ENCODE data around the gene PDZRN3. TPM values are rescaled to one million over a fixed set of nuclear protein-coding genes. Genes with fewer than 3 reads are reported as not detected.

PDZRN3 gene
- total and polyA plus RNA-seq, 4 donors, result 0.69 to 1.8 (median 0.92) TPM

- Histone ChIP-seq H3K4me1 (ENCODE audit: control insufficient read depth in 4 of 4, insufficient read depth in 4 of 4, low read length in 3 of 4) (no peaks in the 10 kb centered on the region), H3K9ac (ENCODE audit: low read depth in 1 of 2, low read length in 2 of 2) (no peak overlapping the region), H3K36me3 (ENCODE audit: control insufficient read depth in 4 of 4, insufficient read depth in 3 of 4, low read depth in 1 of 4, low read length in 3 of 4) (no peaks in the 10 kb centered on the region), H3K9me3 (ENCODE audit: control insufficient read depth in 4 of 4, low read length in 3 of 4) (no peaks in the 10 kb centered on the region), H3K27ac (ENCODE audit: low read depth in 1 of 2, low read length in 2 of 2) (no peak overlapping the region), H3K4me3 (ENCODE audit: low read depth in 1 of 3, low read length in 3 of 3) (no peak overlapping the region), H3K27me3 (ENCODE audit: control insufficient read depth in 4 of 4, insufficient read depth in 4 of 4, low read length in 3 of 4) (no peaks in the 10 kb centered on the region)
- WGBS, result 65% methylated on average over 3 of the region's 3 CpGs
- no peak for DNase-seq (ENCODE audit: low spot score)
- TF ChIP-seq JUND (IDR thresholded peaks at IDR 0.05) (no peak), SP1 (IDR thresholded peaks at IDR 0.05) (no peak), HNF4G (IDR thresholded peaks at IDR 0.05) (no peak), HNF4A (conservative IDR thresholded peaks at IDR 0.05) (no peak), CTCF (IDR thresholded peaks at IDR 0.05; ENCODE audit: low read depth, low read length, missing input control) (no peak), RAD21 (IDR thresholded peaks at IDR 0.05) (no peak), FOXA2 (IDR thresholded peaks at IDR 0.05) (no peak), TAF1 (conservative IDR thresholded peaks at IDR 0.05) (no peak), MAX (IDR thresholded peaks at IDR 0.05) (no peak), RXRA (IDR thresholded peaks at IDR 0.05) (no peak), YY1 (IDR thresholded peaks at IDR 0.05) (no peak)
- TF ChIP-seq, protein P1, sequence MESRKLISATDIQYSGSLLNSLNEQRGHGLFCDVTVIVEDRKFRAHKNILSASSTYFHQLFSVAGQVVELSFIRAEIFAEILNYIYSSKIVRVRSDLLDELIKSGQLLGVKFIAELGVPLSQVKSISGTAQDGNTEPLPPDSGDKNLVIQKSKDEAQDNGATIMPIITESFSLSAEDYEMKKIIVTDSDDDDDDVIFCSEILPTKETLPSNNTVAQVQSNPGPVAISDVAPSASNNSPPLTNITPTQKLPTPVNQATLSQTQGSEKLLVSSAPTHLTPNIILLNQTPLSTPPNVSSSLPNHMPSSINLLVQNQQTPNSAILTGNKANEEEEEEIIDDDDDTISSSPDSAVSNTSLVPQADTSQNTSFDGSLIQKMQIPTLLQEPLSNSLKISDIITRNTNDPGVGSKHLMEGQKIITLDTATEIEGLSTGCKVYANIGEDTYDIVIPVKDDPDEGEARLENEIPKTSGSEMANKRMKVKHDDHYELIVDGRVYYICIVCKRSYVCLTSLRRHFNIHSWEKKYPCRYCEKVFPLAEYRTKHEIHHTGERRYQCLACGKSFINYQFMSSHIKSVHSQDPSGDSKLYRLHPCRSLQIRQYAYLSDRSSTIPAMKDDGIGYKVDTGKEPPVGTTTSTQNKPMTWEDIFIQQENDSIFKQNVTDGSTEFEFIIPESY (IDR thresholded peaks at IDR 0.05), result no peak
Observed at GRCh38 chr3:73663495-73663894, 38.8 kb upstream of the PDZRN3 start.

GRCh38 chr3:73661265-73661664 is 36.5 kb upstream of the PDZRN3 start:
- H3K36me3 ChIP-seq (ENCODE audit: control insufficient read depth in 4 of 4, insufficient read depth in 3 of 4, low read depth in 1 of 4, low read length in 3 of 4), result no peaks in the 10 kb centered on the region
- no peaks in the 10 kb centered on the region for H3K9me3 ChIP-seq (ENCODE audit: control insufficient read depth in 4 of 4, low read length in 3 of 4)
- TF ChIP-seq GABPA (IDR thresholded peaks at IDR 0.05 in 1 of 2, conservative IDR thresholded peaks at IDR 0.05 in 1 of 2) (no peak), EGR1 (IDR thresholded peaks at IDR 0.05; ENCODE audit: low read depth in 2 of 2) (no peak)
- TF ChIP-seq, protein P2, sequence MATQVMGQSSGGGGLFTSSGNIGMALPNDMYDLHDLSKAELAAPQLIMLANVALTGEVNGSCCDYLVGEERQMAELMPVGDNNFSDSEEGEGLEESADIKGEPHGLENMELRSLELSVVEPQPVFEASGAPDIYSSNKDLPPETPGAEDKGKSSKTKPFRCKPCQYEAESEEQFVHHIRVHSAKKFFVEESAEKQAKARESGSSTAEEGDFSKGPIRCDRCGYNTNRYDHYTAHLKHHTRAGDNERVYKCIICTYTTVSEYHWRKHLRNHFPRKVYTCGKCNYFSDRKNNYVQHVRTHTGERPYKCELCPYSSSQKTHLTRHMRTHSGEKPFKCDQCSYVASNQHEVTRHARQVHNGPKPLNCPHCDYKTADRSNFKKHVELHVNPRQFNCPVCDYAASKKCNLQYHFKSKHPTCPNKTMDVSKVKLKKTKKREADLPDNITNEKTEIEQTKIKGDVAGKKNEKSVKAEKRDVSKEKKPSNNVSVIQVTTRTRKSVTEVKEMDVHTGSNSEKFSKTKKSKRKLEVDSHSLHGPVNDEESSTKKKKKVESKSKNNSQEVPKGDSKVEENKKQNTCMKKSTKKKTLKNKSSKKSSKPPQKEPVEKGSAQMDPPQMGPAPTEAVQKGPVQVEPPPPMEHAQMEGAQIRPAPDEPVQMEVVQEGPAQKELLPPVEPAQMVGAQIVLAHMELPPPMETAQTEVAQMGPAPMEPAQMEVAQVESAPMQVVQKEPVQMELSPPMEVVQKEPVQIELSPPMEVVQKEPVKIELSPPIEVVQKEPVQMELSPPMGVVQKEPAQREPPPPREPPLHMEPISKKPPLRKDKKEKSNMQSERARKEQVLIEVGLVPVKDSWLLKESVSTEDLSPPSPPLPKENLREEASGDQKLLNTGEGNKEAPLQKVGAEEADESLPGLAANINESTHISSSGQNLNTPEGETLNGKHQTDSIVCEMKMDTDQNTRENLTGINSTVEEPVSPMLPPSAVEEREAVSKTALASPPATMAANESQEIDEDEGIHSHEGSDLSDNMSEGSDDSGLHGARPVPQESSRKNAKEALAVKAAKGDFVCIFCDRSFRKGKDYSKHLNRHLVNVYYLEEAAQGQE (IDR thresholded peaks at IDR 0.05), result no peak
- H3K4me3 ChIP-seq (ENCODE audit: low read depth in 1 of 3, low read length in 3 of 3), result no peak overlapping the region
- no peaks in the 10 kb centered on the region for H3K4me1 ChIP-seq (ENCODE audit: control insufficient read depth in 4 of 4, insufficient read depth in 4 of 4, low read length in 3 of 4)
- H3K27ac ChIP-seq (ENCODE audit: low read depth in 1 of 2, low read length in 2 of 2), result no peak overlapping the region
- H3K9ac ChIP-seq (ENCODE audit: low read depth in 1 of 2, low read length in 2 of 2), result no peak overlapping the region
- no peak for DNase-seq (ENCODE audit: low spot score)
- no peaks in the 10 kb centered on the region for H3K27me3 ChIP-seq (ENCODE audit: control insufficient read depth in 4 of 4, insufficient read depth in 4 of 4, low read length in 3 of 4)
